Daoy (cell line): Measurements from ENCODE around the gene HPX. TPM values are rescaled to one million over a fixed set of nuclear protein-coding genes. Genes with fewer than 3 reads are reported as not detected.

Experiments
- DNase-seq: peaks from one replicate; pipeline ENCODE4 v3.0.0-alpha.2; 2015; ENCODE audit warnings: low read depth
- total RNA-seq: library from RNA; depleted of rRNA; stranded (reverse); fragments of >200 nt; shearing (Covaris generic); gene quantifications from 2 replicates; pipeline ENCODE4 v1.2.3, GENCODE V29; 2014; rRNA removed

Gene HPX, protein sequence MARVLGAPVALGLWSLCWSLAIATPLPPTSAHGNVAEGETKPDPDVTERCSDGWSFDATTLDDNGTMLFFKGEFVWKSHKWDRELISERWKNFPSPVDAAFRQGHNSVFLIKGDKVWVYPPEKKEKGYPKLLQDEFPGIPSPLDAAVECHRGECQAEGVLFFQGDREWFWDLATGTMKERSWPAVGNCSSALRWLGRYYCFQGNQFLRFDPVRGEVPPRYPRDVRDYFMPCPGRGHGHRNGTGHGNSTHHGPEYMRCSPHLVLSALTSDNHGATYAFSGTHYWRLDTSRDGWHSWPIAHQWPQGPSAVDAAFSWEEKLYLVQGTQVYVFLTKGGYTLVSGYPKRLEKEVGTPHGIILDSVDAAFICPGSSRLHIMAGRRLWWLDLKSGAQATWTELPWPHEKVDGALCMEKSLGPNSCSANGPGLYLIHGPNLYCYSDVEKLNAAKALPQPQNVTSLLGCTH
- total RNA-seq, result 0.06 TPM in 1 of 2 replicates, not detected in the other

DNA sequence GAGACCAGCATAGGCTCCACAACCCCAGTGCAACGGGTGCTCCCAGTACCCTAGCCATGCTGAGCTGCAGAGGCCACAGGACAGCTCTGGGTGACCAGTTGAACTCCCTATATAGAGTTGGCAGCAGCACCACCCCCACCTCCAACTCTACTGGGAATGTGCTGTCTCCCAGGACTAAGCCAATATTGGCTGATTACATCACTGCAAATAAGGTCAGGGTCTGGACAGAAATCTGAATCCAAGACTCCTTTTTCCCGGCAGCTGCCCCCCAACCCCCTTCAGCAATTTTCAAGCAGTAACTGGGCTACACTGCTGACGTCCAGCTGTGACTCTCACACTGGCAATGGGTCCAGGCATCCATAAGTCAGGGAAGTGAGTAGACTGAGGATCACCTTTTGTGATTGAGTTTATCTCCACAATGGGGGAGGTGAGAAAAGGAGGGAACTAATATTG lies at the start of gene HPX:
TSS of gene HPX (minus strand) at position 82 of the 453 bp plus-strand sequence. CDS start at position 58, 24 bp downstream.
- DNase-seq, result no peak

DNA sequence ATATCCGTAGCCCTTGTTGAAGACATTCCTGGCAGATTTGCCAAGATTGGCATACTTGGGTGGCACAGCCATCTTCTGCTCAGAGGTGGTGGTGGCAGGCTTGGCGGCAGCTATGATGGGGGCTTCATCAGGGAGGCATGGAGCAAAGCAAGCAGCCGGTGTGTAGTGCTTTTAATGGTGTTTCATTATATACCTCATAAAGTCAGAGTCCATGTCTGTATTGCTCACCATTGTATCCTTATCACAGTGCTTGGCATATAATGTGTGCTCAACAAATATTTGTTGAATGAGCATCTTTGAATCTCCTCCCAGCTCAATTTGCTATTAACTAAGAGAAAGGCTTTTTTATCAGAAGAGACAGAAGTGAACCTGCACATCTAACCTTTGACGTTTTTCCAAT lies 48.5 kb upstream of the HPX start:
- DNase-seq, result no peak

DNA sequence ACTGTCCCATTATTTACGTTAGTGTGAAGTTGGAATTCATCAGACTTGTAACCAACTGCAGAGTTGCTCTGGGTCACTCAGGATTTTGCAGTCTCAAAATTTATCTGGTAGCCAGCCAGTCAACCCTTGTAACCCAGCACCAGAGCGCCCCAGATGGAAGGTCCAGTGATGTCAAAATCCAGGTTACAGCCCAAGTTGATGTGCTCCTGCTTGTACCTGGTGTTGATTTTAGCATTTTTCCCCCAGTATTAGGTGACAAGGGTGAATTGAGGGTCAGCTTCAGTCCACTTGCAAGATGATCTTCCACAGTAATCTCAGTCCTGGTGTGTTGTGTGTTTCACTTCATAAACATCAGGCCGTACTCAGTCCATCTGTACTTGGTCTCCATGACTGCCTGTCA lies 48.0 kb upstream of the HPX start:
- DNase-seq, result no peak

DNA sequence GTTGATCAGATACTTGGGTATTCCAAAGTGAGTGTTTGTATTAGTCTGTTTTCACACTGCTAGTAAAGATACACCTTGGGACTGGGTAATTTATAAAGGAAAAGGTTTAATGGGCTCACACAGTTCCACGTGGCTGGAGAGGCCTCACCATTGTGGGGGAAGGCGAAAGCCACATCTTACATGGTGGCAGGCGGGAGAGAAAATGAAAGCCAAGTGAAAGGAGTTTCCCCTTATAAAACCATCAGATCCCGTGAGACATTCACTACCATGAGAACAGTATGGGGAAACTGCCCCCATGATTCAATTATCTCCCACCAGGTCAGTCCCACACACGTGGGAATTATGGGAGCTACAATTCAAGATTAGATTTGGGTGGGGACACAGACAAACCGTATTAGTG lies 47.6 kb upstream of the HPX start:
- no peak for DNase-seq

DNA sequence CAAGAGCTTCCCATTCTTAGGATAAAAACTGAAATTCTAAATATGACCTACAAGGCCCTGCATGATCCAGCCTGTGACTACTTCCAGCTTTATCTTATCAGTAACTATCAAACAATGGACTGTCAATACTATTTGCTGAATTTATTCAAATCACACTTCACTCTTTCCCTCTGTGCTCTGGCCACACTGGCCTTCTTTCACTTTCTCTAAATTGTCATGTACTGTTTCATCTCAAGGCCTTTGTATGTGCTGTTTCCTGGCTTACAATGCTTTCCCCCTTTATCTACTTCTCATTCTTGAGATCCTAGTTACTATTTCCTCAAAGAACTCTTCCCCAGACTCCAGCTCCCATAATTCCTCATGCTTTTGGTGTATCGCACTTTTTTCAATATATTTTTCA lies 46.2 kb upstream of the HPX start:
- no peak for DNase-seq

DNA sequence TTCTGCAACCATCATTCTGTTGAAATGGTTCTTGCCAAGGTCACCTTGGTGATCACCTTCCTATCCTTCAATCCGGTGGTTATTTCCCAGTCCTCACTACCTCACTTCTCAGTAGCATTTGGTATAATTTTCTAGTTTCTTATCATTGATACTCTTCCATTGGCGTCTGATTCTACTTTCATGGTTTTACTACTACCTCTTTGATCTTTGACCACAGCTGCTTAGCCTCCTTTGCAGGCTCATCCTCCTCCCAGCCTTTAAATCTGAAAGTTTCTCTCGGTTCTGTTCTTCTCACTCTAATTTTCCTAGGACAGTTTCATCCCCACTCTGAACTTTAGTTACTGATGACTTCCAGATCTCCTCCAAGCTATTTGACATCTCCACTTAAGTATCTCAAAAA lies 45.5 kb upstream of the HPX start:
- DNase-seq, result no peak

DNA sequence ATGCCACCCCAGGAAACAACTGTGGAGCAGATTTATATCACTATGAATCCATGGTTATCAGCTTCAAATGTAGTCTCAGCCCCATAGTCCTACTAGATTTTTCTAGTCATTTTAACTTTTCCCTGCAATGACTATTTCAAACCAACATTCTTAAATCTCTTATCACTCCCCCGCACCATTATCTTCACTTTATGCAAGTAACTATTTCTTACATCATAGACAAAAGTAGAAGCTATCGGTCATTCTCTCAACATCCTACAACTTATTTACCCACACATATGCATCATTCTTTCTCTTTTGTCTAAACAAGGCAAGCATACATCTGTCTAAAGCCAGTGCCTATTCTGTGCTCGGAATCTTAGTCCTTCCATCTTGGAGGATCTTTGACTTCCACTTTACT lies 44.9 kb upstream of the HPX start:
- DNase-seq, result no peak

DNA sequence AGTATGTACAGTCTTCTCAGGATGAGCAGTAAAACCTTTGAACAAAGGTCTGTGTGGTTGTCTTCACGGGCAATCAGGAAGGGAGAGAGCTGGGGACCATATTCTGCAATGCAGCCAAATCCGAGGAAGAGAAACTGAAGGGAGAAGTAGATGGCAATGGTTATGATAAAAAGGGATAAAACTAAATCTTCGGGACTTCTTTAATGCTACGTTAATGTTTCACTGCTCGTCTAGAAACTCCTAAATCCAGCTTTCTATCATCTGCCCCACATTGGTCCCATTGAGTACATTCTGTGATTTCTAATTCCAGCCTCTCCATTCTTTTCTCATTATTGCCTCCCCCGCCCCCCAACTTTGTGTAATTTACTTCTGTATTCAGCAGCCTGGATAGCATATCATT lies 42.2 kb upstream of the HPX start:
- no peak for DNase-seq

DNA sequence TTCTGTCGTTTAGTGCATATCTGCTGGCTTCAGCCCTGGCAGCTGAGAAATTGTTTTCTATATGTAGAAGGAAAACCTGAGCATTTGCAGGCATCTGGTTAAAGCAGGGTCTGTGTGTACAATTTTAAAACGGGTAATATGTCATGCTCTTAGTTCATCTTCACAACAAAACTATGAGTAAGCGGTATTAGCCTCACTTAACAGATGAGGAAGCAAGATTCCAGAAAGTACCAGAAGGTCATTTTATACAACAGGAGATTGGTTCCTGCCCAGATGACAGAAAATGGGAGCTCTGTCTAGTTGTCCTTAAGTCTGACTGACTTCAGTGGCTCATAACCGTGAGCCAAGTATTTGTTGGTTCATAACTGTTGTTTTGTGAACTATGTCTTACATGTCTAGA lies 41.7 kb upstream of the HPX start:
- no peak for DNase-seq

DNA sequence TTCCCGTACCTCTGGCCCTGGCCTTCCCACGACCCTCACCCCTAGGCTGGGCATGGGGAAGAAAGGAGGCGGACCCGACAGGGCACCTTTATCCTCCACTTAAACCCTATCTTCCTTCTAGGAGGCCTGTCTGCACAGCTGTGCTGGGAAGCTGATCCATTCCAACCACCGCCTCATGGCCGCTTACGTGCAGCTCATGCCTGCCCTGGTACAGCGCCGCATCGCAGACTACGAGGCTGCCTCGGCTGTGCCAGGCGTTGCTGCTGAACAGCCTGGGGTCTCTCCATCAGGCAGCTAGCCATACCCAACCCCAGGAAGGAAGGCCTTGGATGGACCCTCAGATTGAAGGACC lies 41.1 kb upstream of the HPX start:
- DNase-seq, result no peak

DNA sequence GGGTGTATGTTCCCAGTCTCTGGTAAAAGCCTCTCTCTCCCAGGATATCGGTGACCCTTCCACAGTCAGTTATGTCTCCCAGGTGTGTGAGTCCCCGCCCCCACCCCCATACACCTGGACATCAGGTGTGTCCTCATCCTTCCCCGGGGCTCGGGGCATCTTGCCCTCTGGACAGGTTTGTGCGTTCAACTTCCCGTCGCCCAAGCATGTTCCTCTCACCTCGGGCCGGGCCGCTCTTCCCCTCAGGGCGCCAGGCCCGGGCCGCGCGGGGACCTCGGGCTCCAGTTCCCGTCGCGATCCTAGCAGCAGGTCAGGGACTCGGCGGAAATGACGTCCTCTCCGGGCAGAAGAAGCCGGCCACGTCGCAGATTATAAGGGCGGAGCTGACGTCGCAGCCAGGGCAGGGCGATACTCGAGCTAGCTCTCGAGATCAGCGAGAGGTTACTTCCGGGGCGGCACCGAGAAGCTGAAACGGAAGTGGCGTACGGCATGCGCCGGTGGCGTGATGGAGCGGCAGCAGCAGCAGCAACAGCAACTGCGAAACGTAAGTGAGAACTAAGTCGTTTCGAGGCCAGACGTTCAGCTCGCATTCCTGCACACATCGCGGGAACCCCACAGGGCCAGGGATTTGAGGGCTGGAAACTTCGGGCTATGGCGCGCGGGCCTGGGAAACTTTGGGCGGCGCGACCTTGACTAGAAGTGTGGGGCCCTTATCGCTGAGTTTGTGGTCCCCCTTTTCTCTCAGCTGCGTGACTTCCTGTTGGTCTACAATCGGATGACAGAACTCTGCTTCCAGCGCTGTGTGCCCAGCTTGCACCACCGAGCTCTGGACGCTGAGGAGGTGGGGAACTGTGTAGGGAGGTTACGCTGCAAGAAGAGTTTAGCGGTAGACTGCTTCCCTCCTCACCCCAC lies 40.5 kb upstream of the HPX start, which contains the start of the genes ARFIP2 and TIMM10B:
TSS of gene ARFIP2 (minus strand) at position 320 of the 912 bp plus-strand sequence. CDS start 910 bp downstream, outside the sequence.
TSS of gene TIMM10B (plus strand) at position 490 of the 912 bp plus-strand sequence. CDS start at position 506, 16 bp downstream.
- peak; percentile 98 for DNase-seq

DNA sequence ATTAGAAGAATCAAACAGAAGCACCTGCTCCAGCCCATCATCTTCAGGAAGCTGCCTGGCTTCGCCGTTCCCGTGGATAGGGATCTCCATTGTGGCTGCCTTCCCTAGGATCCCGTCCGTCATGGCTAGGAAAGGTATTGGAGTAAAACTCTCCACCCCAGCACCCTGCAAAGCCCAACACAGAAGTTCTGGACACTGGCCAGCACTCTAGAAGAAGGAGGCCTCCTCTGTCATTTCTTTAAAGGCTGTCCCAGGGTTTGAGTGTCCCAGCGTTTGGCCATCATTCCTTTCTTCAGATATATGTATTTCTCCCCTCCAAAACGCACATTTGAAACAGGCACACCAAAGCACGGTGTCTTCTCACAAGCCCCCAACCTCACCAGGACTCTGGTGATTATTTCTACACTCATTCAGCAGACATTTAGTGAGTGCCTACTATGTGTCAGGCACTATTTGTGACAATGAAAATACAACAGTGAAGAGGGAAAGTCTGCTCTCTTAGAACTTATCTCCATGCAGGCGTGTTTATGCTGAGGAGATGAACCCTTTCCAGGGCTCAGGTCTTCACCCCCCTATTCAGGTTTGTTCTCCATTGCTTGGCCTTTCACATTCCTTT lies 39.6 kb upstream of the HPX start:
- DNase-seq, result no peak

DNA sequence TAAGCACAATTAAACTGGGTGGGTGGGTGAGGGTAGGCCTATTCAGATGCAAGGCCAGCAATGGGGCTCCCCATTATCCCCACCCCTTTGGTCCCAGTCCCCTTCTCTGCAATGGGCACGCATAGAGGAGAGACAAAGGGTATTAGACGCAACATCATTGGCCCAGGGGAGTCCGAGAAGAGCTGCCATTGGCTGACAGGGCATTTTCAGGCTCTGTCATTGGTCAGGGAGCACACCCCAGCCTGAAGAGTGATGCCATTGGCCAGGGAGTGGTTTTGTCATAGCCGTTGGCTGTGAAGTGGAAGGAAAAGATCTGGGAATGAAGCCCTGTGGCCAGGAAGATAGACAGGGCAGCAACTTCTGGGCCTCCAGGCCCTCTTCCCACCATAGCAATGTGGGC lies 35.8 kb upstream of the HPX start:
- no peak for DNase-seq

DNA sequence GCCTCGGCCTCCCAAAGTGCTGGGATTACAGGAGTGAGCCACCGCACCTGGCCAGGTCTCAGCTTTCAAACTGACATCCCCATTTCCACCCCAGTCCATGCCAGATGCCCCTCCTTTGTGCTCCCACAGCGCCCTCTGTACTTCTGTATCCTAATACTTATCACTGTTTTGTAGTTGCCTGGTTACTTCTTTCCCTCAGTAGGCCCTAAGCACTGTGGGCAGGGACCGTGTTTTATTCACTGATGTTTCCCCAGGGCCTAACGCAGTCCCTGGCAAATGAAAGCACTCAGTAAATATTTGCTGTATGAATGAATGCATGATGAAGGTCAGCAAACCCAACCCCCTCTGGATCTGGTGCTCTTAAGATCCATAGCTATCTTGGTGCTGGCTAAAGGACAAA lies 35.1 kb upstream of the HPX start:
- DNase-seq, result no peak

DNA sequence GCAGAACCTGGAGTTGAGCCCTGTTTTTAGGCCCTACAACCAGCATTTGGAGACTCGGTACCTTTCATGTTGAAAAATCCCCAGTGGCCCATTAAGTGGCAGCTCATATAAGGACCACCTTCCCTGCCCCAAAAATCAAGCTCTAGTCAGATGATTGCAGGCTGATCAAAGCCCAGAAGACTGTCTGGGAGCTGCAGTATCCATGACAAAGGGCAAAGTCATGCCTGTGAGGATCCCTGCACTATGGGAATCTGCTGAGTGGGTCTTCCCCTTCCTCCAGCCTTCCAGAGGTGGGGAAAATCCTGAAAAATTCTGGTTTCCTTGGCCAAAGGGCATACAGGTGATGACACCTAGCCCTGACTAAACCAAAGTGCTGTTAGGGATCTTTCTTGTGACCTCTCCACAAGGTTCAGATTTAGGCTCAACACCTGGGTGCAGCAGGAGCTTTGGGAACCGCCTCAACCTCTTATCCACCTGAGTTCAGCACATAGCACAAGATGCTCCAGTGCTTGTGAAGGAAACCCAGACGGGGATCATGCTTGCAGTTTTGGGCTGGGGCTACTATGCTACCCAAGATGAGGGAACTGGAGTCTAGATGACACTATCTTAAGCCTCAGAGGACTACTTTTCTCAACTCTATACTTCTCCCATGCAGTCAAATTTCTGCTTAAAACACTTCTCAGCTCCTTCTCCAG lies 34.2 kb upstream of the HPX start:
- DNase-seq, result no peak

DNA sequence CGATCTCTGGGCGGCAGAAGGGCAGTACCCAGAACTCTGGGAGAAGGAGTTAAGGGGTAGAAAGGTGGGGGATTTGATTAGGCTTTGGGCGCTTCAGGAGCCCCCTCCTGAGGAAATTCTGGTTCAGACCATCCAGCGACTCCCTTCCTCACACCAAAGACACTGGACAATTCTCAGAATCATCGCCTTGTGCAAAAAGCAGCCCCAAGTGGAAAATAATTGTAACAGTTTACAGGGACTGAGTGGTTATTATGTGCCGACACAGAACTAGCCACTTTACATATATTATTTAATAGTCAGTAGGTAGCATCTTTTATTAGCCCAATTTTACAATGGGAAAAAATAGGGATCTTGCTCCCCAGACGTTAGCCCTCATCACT lies 33.6 kb upstream of the HPX start:
- no peak for DNase-seq

DNA sequence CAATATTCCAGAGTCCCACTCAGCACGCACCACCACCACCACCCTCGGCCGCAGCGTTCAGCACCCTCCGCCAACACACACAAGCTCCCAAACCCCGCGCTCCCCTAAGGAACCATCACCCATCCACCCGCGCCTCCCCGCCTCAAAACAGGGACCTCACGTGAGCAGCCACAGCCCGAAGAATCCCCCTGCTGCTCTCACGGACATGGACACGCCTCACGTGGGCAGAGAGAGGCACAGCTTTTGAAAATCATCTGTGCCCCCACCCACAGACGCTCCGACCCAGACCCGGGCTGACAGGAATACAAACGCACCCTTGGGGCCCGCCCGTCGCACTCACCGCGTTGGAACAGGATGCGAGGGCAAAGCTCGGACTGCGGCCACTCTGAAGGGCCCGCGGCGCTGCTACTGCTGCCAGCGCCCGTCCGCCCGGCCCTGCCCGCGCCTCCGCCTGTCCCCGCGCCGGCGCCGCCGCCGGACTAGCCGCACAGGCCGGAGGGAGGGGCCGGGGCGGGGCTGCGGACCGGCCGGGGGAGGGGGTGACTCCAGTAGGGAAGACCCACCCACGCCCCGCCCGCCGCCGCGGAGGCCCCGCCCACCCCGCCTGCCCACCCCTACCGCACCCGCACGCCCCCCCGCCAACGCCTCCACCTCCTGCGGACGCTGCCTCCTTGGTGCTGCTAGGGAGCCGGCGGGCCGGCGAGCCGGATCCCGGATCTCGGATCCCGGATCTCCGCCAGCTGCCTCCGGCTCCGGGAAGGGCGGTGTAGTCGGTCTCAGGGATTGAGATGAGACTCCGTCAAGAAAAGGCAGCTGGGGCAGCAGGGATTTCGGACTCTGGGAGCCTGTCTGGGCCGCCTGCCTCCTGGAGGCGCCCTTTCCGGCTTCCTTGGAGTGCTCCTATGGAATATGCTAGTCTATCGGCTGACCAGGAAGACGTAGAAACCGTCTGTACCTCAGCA lies 32.9 kb upstream of the HPX start, which contains the start of gene TRIM3:
TSS of gene TRIM3 (minus strand) at position 491 of the 962 bp plus-strand sequence. CDS start 8,246 bp downstream, outside the sequence.
- DNase-seq, result peak; percentile 90

DNA sequence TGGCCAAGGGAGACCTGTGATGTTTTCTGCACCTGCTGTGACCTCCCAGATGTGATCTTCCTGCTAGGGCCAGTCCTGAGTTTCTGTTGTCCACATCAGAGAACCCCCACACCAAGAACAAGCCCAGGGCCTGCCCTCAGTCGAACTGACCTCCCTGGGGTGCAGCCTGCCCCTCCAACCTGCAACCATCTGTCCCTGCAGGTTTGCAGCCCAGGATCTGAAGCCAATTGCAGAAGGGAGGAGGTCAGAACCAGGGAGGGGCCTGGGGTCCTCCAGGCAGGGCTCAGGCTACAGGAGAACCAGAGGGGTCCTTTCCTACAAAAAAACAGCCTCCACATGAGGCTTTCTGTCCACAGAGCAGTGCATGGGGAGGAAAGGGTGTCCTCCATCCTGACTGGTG lies 32.1 kb upstream of the HPX start:
- no peak for DNase-seq

DNA sequence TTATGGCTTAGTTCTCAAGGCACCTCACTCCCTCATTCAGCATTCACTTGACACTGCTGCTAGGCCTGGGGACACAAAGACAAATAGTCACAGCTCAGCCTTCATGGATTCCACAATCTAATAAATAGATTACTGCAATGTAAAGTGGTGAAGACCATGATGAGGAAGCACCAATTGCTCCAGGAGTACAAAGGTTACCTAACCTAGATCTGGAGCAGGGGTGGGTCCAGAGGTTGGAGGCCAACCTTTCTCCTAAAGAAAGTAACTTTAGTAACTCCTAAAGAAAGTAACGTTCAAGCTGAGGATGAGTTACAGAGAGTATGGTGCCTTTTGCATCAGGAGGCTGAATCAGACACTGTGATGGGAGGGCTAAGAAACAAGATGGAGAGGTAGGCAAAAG lies 28.8 kb upstream of the HPX start:
- DNase-seq, result no peak
